H1 (cell line): Measurements from ENCODE around the gene CMSS1. TPM values are rescaled to one million over a fixed set of nuclear protein-coding genes. Genes with fewer than 3 reads are reported as not detected.

Experiments used
- CTCF ChIA-PET: fragments of 300-600 bp; sonication (Branson Sonifier 250); formaldehyde crosslinking; loops from one replicate; lab custom pipeline; 2021; ENCODE audit not compliant: partially characterized antibody; lab: Charles Lee
- POLR2A ChIA-PET: fragments of 300-600 bp; sonication (Branson Sonifier 250); formaldehyde crosslinking; loops from one replicate; lab custom pipeline; 2021; ENCODE audit warnings: inconsistent platforms; ENCODE audit not compliant: partially characterized antibody; lab: Charles Lee
- DNase-seq, 2 experiments: peaks; one replicate each; pipeline versions ENCODE4 v3.0.0 to v3.0.0-alpha.2; 2010 to 2022; ENCODE audit warnings: low spot score in 2 of 2, low read depth in 1 of 2, mixed read lengths in 1 of 2
- FAIRE-seq: peaks from 2 replicates; lab custom pipeline; 2011; peaks lifted over from hg19 to GRCh38; lab: Jason Lieb, UNC
- H2AFZ ChIP-seq: 2 replicates; pipeline ENCODE4 v1.8.1; 2012; ENCODE audit warnings: low read length, inconsistent platforms
- H2AK5ac ChIP-seq: 2 replicates; pipeline ENCODE4 v1.6.1; 2013; ENCODE audit warnings: low read depth, low read length
- H2BK120ac ChIP-seq: replicated peaks from 2 replicates; pipeline ENCODE3; 2013; ENCODE audit warnings: low read depth, low read length, inconsistent platforms
- H2BK12ac ChIP-seq: 2 replicates; pipeline ENCODE4 v1.6.1; 2013; ENCODE audit warnings: low read depth, low read length
- H2BK15ac ChIP-seq: 2 replicates; pipeline ENCODE4 v1.6.1; 2013; ENCODE audit warnings: low read length
- H2BK20ac ChIP-seq: 2 replicates; pipeline ENCODE4 v1.6.1; 2013; ENCODE audit warnings: low read length
- H2BK5ac ChIP-seq: 2 replicates; pipeline ENCODE4 v1.6.1; 2013; ENCODE audit warnings: low read depth, low read length
- H3K14ac ChIP-seq: 2 replicates; pipeline ENCODE4 v1.6.1; 2013; ENCODE audit warnings: inconsistent platforms; ENCODE audit not compliant: insufficient read length
- H3K18ac ChIP-seq: 2 replicates; pipeline ENCODE4 v1.6.1; 2013; ENCODE audit warnings: low read length; ENCODE audit errors: extremely low read depth
- H3K23ac ChIP-seq: 2 replicates; pipeline ENCODE4 v1.6.1; 2013; ENCODE audit warnings: inconsistent platforms; ENCODE audit not compliant: insufficient read length
- H3K23me2 ChIP-seq: 2 replicates; pipeline ENCODE4 v1.6.1; 2013; ENCODE audit warnings: low read depth, low read length
- H3K27ac ChIP-seq: 2 replicates; pipeline ENCODE4 v1.6.1; 2011; ENCODE audit warnings: low read depth, low read length, inconsistent platforms
- H3K27me3 ChIP-seq, 4 experiments: replicated peaks in 1 of 4; 1 replicate in 1 of 4; 2 replicates in 3 of 4; pipeline versions ENCODE4 v1.6.1 to v1.8.1; 2011 to 2013; ENCODE audit warnings: low read length in 3 of 4, mild to moderate bottlenecking in 3 of 4, inconsistent platforms in 2 of 4, mixed read lengths in 2 of 4, moderate library complexity in 1 of 4; ENCODE audit not compliant: control insufficient read depth in 3 of 4, insufficient read depth in 3 of 4; ENCODE audit errors: extremely low read depth in 1 of 4
- H3K36me3 ChIP-seq, 4 experiments: 2 replicates each; pipeline versions ENCODE4 v1.6.1 to v1.8.1; 2011 to 2013; ENCODE audit warnings: mild to moderate bottlenecking in 4 of 4, low read length in 3 of 4, moderate library complexity in 2 of 4, control low read depth in 1 of 4, inconsistent platforms in 1 of 4; ENCODE audit not compliant: insufficient read depth in 4 of 4, control insufficient read depth in 2 of 4
- H3K4ac ChIP-seq: replicated peaks from 2 replicates; pipeline ENCODE3; 2013; ENCODE audit warnings: low read length, low read depth, mixed read lengths, inconsistent platforms; ENCODE audit not compliant: insufficient read length
- H3K4me1 ChIP-seq, 4 experiments: replicated peaks in 1 of 4; 1 replicate in 1 of 4; 2 replicates in 3 of 4; pipeline versions ENCODE4 v1.6.1 to v1.8.1; 2011 to 2013; ENCODE audit warnings: low read length in 3 of 4, inconsistent platforms in 2 of 4, mixed read lengths in 1 of 4; ENCODE audit not compliant: insufficient read depth in 4 of 4, control insufficient read depth in 3 of 4
- H3K4me2 ChIP-seq, 2 experiments: 2 replicates each; pipeline versions ENCODE4 v1.6.1 to v1.8.1; 2011 to 2013; ENCODE audit warnings: low read depth in 2 of 2, low read length in 2 of 2, control low read depth in 1 of 2, inconsistent platforms in 1 of 2, mild to moderate bottlenecking in 1 of 2; ENCODE audit not compliant: insufficient read depth in 1 of 2
- H3K4me3 ChIP-seq, 4 experiments: fragments of 200-600, 300-600 bp in 1 of 4; sonication (generic), shearing (Covaris generic), sonication (Bioruptor Twin) in 1 of 4; 2 replicates each; pipeline versions ENCODE4 v1.5.1 to v1.8.1; 2011 to 2016; ENCODE audit warnings: low read length in 4 of 4, low read depth in 3 of 4, control low read depth in 2 of 4, inconsistent platforms in 2 of 4, mild to moderate bottlenecking in 2 of 4, mixed read lengths in 1 of 4, moderate library complexity in 1 of 4; ENCODE audit not compliant: insufficient read depth in 2 of 4; ENCODE audit errors: extremely low read depth in 1 of 4
- H3K56ac ChIP-seq: replicated peaks from 2 replicates; pipeline ENCODE3; 2013; ENCODE audit warnings: low read depth, mild to moderate bottlenecking, mixed read lengths, low read length, inconsistent platforms; ENCODE audit not compliant: insufficient read length
- H3K79me1 ChIP-seq: 2 replicates; pipeline ENCODE4 v1.6.1; 2013; ENCODE audit warnings: low read depth, low read length, control low read depth
- H3K79me2 ChIP-seq, 2 experiments: 2 replicates each; pipeline versions ENCODE4 v1.6.1 to v1.8.1; 2012 to 2013; ENCODE audit warnings: low read length in 2 of 2, mild to moderate bottlenecking in 2 of 2, inconsistent platforms in 1 of 2; ENCODE audit not compliant: insufficient read depth in 2 of 2, control insufficient read depth in 1 of 2
- H3K9ac ChIP-seq, 4 experiments: replicated peaks in 1 of 4; 1 replicate in 1 of 4; 2 replicates in 3 of 4; pipeline versions ENCODE4 v1.6.1 to v1.8.1; 2011 to 2013; ENCODE audit warnings: low read depth in 3 of 4, low read length in 3 of 4, control low read depth in 2 of 4, mild to moderate bottlenecking in 2 of 4, moderate library complexity in 2 of 4, inconsistent platforms in 1 of 4; ENCODE audit errors: extremely low read depth in 1 of 4
- H3K9me3 ChIP-seq, 2 experiments: 2 replicates each; pipeline versions ENCODE4 v1.6.1 to v1.8.1; 2012 to 2013; ENCODE audit warnings: mild to moderate bottlenecking in 2 of 2, moderate library complexity in 2 of 2, control low read depth in 1 of 2, inconsistent platforms in 1 of 2, low read depth in 1 of 2, low read length in 1 of 2, mixed read lengths in 1 of 2; ENCODE audit not compliant: insufficient read depth in 2 of 2
- H4K20me1 ChIP-seq, 2 experiments: replicated peaks in 1 of 2; 2 replicates each; pipeline versions ENCODE3 to v1.8.1; 2011 to 2013; ENCODE audit warnings: inconsistent platforms in 2 of 2, low read length in 2 of 2, mild to moderate bottlenecking in 1 of 2; ENCODE audit not compliant: insufficient read depth in 2 of 2, control insufficient read depth in 1 of 2
- H4K5ac ChIP-seq: 2 replicates; pipeline ENCODE4 v1.6.1; 2013; ENCODE audit warnings: low read length, low read depth, mixed read lengths, inconsistent platforms; ENCODE audit not compliant: insufficient read length
- H4K8ac ChIP-seq: 2 replicates; pipeline ENCODE4 v1.8.0; 2013; ENCODE audit warnings: mild to moderate bottlenecking, moderate library complexity, low read length, inconsistent platforms; ENCODE audit not compliant: insufficient read depth; ENCODE audit errors: extremely low read depth
- H4K91ac ChIP-seq: replicated peaks from 2 replicates; pipeline ENCODE3; 2013; ENCODE audit warnings: low read length, mixed read lengths, inconsistent platforms; ENCODE audit not compliant: insufficient read length
- ATF3 ChIP-seq: IDR thresholded peaks from 2 replicates; pipeline ENCODE4 v1.6.1; 2011; ENCODE audit warnings: low read depth, mild to moderate bottlenecking, low read length; ENCODE audit not compliant: insufficient read depth
- CEBPB ChIP-seq: IDR thresholded peaks from 2 replicates; pipeline ENCODE4 v1.6.1; 2012; ENCODE audit warnings: low read depth, low read length
- EGR1 ChIP-seq: IDR thresholded peaks from 2 replicates; pipeline ENCODE4 v1.6.1; 2011; ENCODE audit warnings: low read depth, low read length, borderline replicate concordance
- JUND ChIP-seq: IDR thresholded peaks from 2 replicates; pipeline ENCODE4 v1.6.1; 2011; ENCODE audit warnings: mild to moderate bottlenecking, improper control_type of control experiment, low read length
- MAFK ChIP-seq: IDR thresholded peaks from 2 replicates; pipeline ENCODE4 v1.6.1; 2012; ENCODE audit warnings: low read depth, mild to moderate bottlenecking, improper control_type of control experiment, low read length
- RNF2 ChIP-seq: fragments of 200-900, 300-1000 bp; sonication (generic); IDR thresholded peaks from 2 replicates; pipeline ENCODE4 v1.7.1; 2016; ENCODE audit warnings: borderline replicate concordance, low read depth, mild to moderate bottlenecking, antibody characterized with exemption, low read length; ENCODE audit not compliant: poor library complexity, severe bottlenecking; ENCODE audit errors: missing control alignments
- SIX5 ChIP-seq: IDR thresholded peaks from 2 replicates; pipeline ENCODE4 v1.6.1; 2011; ENCODE audit warnings: mild to moderate bottlenecking, low read depth, low read length
- SP1 ChIP-seq: IDR thresholded peaks from 2 replicates; pipeline ENCODE4 v1.6.1; 2011; ENCODE audit warnings: low read depth, low read length
- TAF1 ChIP-seq: IDR thresholded peaks from 2 replicates; pipeline ENCODE4 v1.6.1; 2011; ENCODE audit warnings: mild to moderate bottlenecking, low read depth, low read length
- TEAD4 ChIP-seq: IDR thresholded peaks from 2 replicates; pipeline ENCODE4 v1.6.1; 2012; ENCODE audit warnings: low read depth, low read length, inconsistent platforms, mixed read lengths
- USF2 ChIP-seq: IDR thresholded peaks from 2 replicates; pipeline ENCODE4 v1.6.1; 2011; ENCODE audit warnings: low read length, improper control_type of control experiment
- YY1 ChIP-seq: IDR thresholded peaks from 2 replicates; pipeline ENCODE4 v1.6.1; 2011; ENCODE audit warnings: low read depth, mild to moderate bottlenecking, low read length
- whole genome bisulfite sequencing, 2 experiments: shearing (Covaris generic) in 1 of 2; methylation state at CpG; one replicate each; pipeline versions ENCODE4 v1.1.6 to v1.1.7; 2013 to 2015; ENCODE audit warnings: low lambda C conversion rate in 2 of 2, mixed read lengths in 2 of 2, inconsistent platforms in 1 of 2, low coverage in 1 of 2, missing lambda C conversion rate in 1 of 2; ENCODE audit not compliant: insufficient replicate concordance in 2 of 2, insufficient coverage in 1 of 2, insufficient read length in 1 of 2; ENCODE audit errors: extremely low coverage in 1 of 2, missing lambda C conversion rate in 1 of 2; 5-methylcytosine and 5-hydroxymethylcytosine counted together
- polyA plus RNA-seq, 7 experiments: library from polyadenylated mRNA; depleted of rRNA in 3 of 7; stranded (reverse) in 5 of 7; unstranded in 2 of 7; fragments of >200 nt in 5 of 7; fragments of 200-250 nt in 2 of 7; gene quantifications; 1 replicate in 5 of 7; 2 replicates in 1 of 7; 4 replicates in 1 of 7; pipeline versions ENCODE4 v1.2.1 to v1.2.3, GENCODE V29; 2011 to 2013; ENCODE audit warnings: missing spikeins in 2 of 7, mixed read lengths in 2 of 7
- total RNA-seq: library from RNA; stranded (reverse); fragmentation: NEBNext Ultra II Directional; extraction: Animal tissue kit (Norgen Biotek cat#: 25700); gene quantifications from 2 replicates; pipeline ENCODE4 v1.2.1, GENCODE V29; 2021

CMSS1 gene
- total and polyA plus RNA-seq, 2 of the 8 experiments (the other 6 are each of a cell fraction or from before 2014, with no cell fraction given), result 15.2 to 75.1 TPM

- no peak overlapping the region for H3K9ac ChIP-seq
- no peak for TF ChIP-seq CEBPB
- no peak for TF ChIP-seq MAFK
- no peak for TF ChIP-seq EGR1
- TF ChIP-seq SP1, result no peak
- TF ChIP-seq RNF2, result no peak
- no peak for TF ChIP-seq YY1
- TF ChIP-seq TAF1, result no peak
- TF ChIP-seq ATF3, result no peak
- TF ChIP-seq TEAD4, result no peak
- no peak for TF ChIP-seq USF2
- no peak for TF ChIP-seq JUND
- TF ChIP-seq SIX5, result no peak
Measured at GRCh38 chr3:99960123-99960878, 142.6 kb downstream of the CMSS1 start.

More at GRCh38 chr3:99960123-99960878, 142.6 kb downstream of the CMSS1 start:
- H2BK120ac ChIP-seq, result no peak overlapping the region
- H3K27ac ChIP-seq, result no peak overlapping the region
- no peak overlapping the region for H3K4ac ChIP-seq
- H2BK20ac ChIP-seq, result no peak overlapping the region
- ChIA-PET POLR2A (no interaction called here), CTCF (interaction anchor here (0.6 kb wide), 1 partner anchor 65 kb away, joined by 3 read pairs; no protein-coding TSS in a partner anchor)
- DNase-seq (no peak), FAIRE-seq (no peak)
- no peak overlapping the region for H3K4me3 ChIP-seq
- no peak overlapping the region for H2BK5ac ChIP-seq
- H3K27me3 ChIP-seq, result no peaks in the 10 kb centered on the region
- H3K14ac ChIP-seq, result no peak overlapping the region
- H4K5ac ChIP-seq, result no peak overlapping the region
- H3K23ac ChIP-seq, result no peak overlapping the region
- H4K8ac ChIP-seq, result no peak overlapping the region
- H2AK5ac ChIP-seq, result no peak overlapping the region
- H3K23me2 ChIP-seq, result no peaks in the 10 kb centered on the region
- peaks cover 0 to 3% of the 10 kb centered on the region in 2 experiments; a peak in 1 of 4 replicates for H3K79me2 ChIP-seq
- no peak overlapping the region for H3K4me2 ChIP-seq
- no peaks in the 10 kb centered on the region for H4K20me1 ChIP-seq
- no peaks in the 10 kb centered on the region for H3K79me1 ChIP-seq
- no peak overlapping the region for H3K56ac ChIP-seq
- no peaks in the 10 kb centered on the region for H3K36me3 ChIP-seq
- H2AFZ ChIP-seq, result no peak overlapping the region
- H3K9me3 ChIP-seq, result no peaks in the 10 kb centered on the region
- no peak overlapping the region for H2BK15ac ChIP-seq
- 71% methylated on average over 5 of the region's 5 CpGs; no CpG with 5 or more reads in 1 of the 2 experiments for WGBS, 2 experiments
- no peak overlapping the region for H4K91ac ChIP-seq
- H3K4me1 ChIP-seq, result no peaks in the 10 kb centered on the region; a peak in 1 of 7 replicates
- H2BK12ac ChIP-seq, result no peak overlapping the region
- H3K18ac ChIP-seq, result no peak overlapping the region
